Measurements from ENCODE around the gene PSMD12.
A peak's percentile ranks its signal among the peaks of the same experiment; 100 is the strongest.

PSMD12 gene

GRCh38 chr17:67385122-67385988 lies 19.0 kb upstream of the PSMD12 start:
- DNase-seq, result no peak

GRCh38 chr17:67381929-67382257 lies 15.5 kb upstream of the PSMD12 start:
- no peak for DNase-seq

- DNase-seq, result no peak
Observed at GRCh38 chr17:67379251-67379630, 12.9 kb upstream of the PSMD12 start.

- peak; percentile 50 to 79 for DNase-seq
Observed at GRCh38 chr17:67378454-67379250, 12.3 kb upstream of the PSMD12 start.

GRCh38 chr17:67377488-67378453 lies 11.4 kb upstream of the PSMD12 start:
- DNase-seq, result peak in 1 of 2 donors; percentile 47

- DNase-seq, result peak; percentile 78 to 80
Observed at GRCh38 chr17:67376737-67377487, 10.5 kb upstream of the PSMD12 start, which contains the start of gene PITPNC1. PITPNC1 (plus strand) TSS chr17:67377281.

- DNase-seq, result no peak
Observed at GRCh38 chr17:67376415-67376736, 10.0 kb upstream of the PSMD12 start.

- DNase-seq, result no peak
Observed at GRCh38 chr17:67375716-67376115, 9.3 kb upstream of the PSMD12 start.

GRCh38 chr17:67375054-67375427 lies 8.7 kb upstream of the PSMD12 start:
- no peak for DNase-seq

GRCh38 chr17:67374329-67375053 lies 8.1 kb upstream of the PSMD12 start:
- DNase-seq, result peak; percentile 70 to 87

GRCh38 chr17:67372751-67373150 lies 6.4 kb upstream of the PSMD12 start:
- no peak for DNase-seq

GRCh38 chr17:67369676-67370075 lies 3.3 kb upstream of the PSMD12 start:
- no peak for DNase-seq

GRCh38 chr17:67365738-67366192 lies 612 bp downstream of the PSMD12 start:
- DNase-seq, result peak; percentile 65 to 66

- no peak for DNase-seq
Observed at GRCh38 chr17:67364847-67365737, 1.3 kb downstream of the PSMD12 start.

GRCh38 chr17:67362173-67362572 lies 4.2 kb downstream of the PSMD12 start:
- DNase-seq, result no peak

GRCh38 chr17:67360880-67361279 lies 5.5 kb downstream of the PSMD12 start:
- no peak for DNase-seq

- DNase-seq, result no peak
Observed at GRCh38 chr17:67359960-67360791, 6.2 kb downstream of the PSMD12 start.

- DNase-seq, result no peak
Observed at GRCh38 chr17:67358612-67359011, 7.8 kb downstream of the PSMD12 start.

GRCh38 chr17:67353929-67354574 lies 12.3 kb downstream of the PSMD12 start:
- DNase-seq, result peak; percentile 57 to 72

Measured in inflammatory macrophage treated with lipopolysaccharide for 1 hour (primary cell).